Measurements from ENCODE around the gene ASIC2. TPM values are rescaled to one million over a fixed set of nuclear protein-coding genes. Genes with fewer than 3 reads are reported as not detected.
A peak's percentile ranks its signal among the peaks of the same experiment; 100 is the strongest.

The ASIC2 gene
- total RNA-seq, 1 experiment from 2014 or later = 4.1 TPM

- ChIA-PET CTCF (no interaction called here), POLR2A (no interaction called here)
- no TSS peak for BruUV-seq (replicated peaks)
- ATAC-seq = no peak
- H3K36me3 ChIP-seq (ENCODE audit: control insufficient read depth, insufficient read depth, low read length) = no peaks in the 10 kb centered on the region
- no peaks in the 10 kb centered on the region for H3K27me3 ChIP-seq (ENCODE audit: control insufficient read depth, insufficient read depth, low read length)
- in situ Hi-C loops (cut with HindIII; ENCODE audit: low pct_unique_long_range_greater_than_20kb, low sequenced_read_pairs) = no loop called here
- no peaks in the 10 kb centered on the region for H3K9me3 ChIP-seq (ENCODE audit: control insufficient read depth, insufficient read depth, low read depth, low read length)
- intact Hi-C loops (cut with micrococcal nuclease; ENCODE audit: unreplicated experiment) = no loop called here
- no peak for DNase-seq (ENCODE audit: low read depth, low spot score)
- TF ChIP-seq REST (IDR thresholded peaks at IDR 0.05; ENCODE audit: insufficient read depth in 1 of 2, low read depth in 2 of 2, low read length in 1 of 2) = no peak
- no peak for TF ChIP-seq CTCF (IDR thresholded peaks at IDR 0.05)
- TF ChIP-seq POLR2AphosphoS5 (IDR thresholded peaks at IDR 0.05; ENCODE audit: low read depth, low read length) = no peak
- TF ChIP-seq TCF7L2 (IDR thresholded peaks at IDR 0.05; ENCODE audit: low read depth, low read length) = no peak
- TF ChIP-seq SIN3A (IDR thresholded peaks at IDR 0.05; ENCODE audit: borderline replicate concordance, insufficient read depth, low read depth, low read length) = no peak
- H3K27ac ChIP-seq (ENCODE audit: low read length) = no peak overlapping the region
- no peaks in the 10 kb centered on the region for H3K4me1 ChIP-seq (ENCODE audit: control insufficient read depth, insufficient read depth, low read length)
- no peak overlapping the region for H3K4me3 ChIP-seq (ENCODE audit: low read depth in 2 of 2, low read length in 2 of 2)
These were observed 91.8 kb downstream of the ASIC2 start for GRCh38 chr17:33201283-33201682.

- CTCF ChIA-PET = interaction anchor here (0.6 to 0.8 kb wide), 2 partner anchors 129 to 1046 kb away, joined by 3 read pairs; no protein-coding TSS in a partner anchor
- peak; percentile 78 for ATAC-seq
These were observed 92.5 kb downstream of the ASIC2 start for GRCh38 chr17:33200587-33200986.

More at GRCh38 chr17:33200587-33200986, 92.5 kb downstream of the ASIC2 start:
- POLR2A ChIA-PET = no interaction called here
- TF ChIP-seq POLR2AphosphoS5 (IDR thresholded peaks at IDR 0.05; ENCODE audit: low read depth, low read length) (no peak), REST (IDR thresholded peaks at IDR 0.05; ENCODE audit: insufficient read depth in 1 of 2, low read depth in 2 of 2, low read length in 1 of 2) (no peak), TCF7L2 (IDR thresholded peaks at IDR 0.05; ENCODE audit: low read depth, low read length) (no peak), CTCF (IDR thresholded peaks at IDR 0.05) (no peak), SIN3A (IDR thresholded peaks at IDR 0.05; ENCODE audit: borderline replicate concordance, insufficient read depth, low read depth, low read length) (no peak)
- no peak overlapping the region for H3K4me3 ChIP-seq (ENCODE audit: low read depth in 2 of 2, low read length in 2 of 2)
- H3K27me3 ChIP-seq (ENCODE audit: control insufficient read depth, insufficient read depth, low read length) = no peaks in the 10 kb centered on the region
- no peaks in the 10 kb centered on the region for H3K4me1 ChIP-seq (ENCODE audit: control insufficient read depth, insufficient read depth, low read length)
- no peaks in the 10 kb centered on the region for H3K36me3 ChIP-seq (ENCODE audit: control insufficient read depth, insufficient read depth, low read length)
- intact Hi-C loops (cut with micrococcal nuclease; ENCODE audit: unreplicated experiment) (no loop called here), in situ Hi-C loops (cut with HindIII; ENCODE audit: low pct_unique_long_range_greater_than_20kb, low sequenced_read_pairs) (no loop called here)
- H3K9me3 ChIP-seq (ENCODE audit: control insufficient read depth, insufficient read depth, low read depth, low read length) = no peaks in the 10 kb centered on the region
- no TSS peak for BruUV-seq (replicated peaks)
- DNase-seq (ENCODE audit: low read depth, low spot score) = no peak
- no peak overlapping the region for H3K27ac ChIP-seq (ENCODE audit: low read length)

Data from Panc1 (cell line).